GM23248 (cell line): ENCODE measurements around the gene MITF.
A peak's percentile ranks its signal among the peaks of the same experiment; 100 is the strongest.

Experiments
- EZH2 ChIP-seq: fragments of 200-600 bp; sonication (generic); IDR thresholded peaks from 2 replicates; pipeline ENCODE4 v1.6.1; 2018; ENCODE audit warnings: antibody characterized with exemption, mild to moderate bottlenecking; ENCODE audit not compliant: insufficient read depth, poor library complexity, severe bottlenecking
- EZH2phosphoT487 ChIP-seq: fragments of 200-600 bp; sonication (generic); IDR thresholded peaks from 2 replicates; pipeline ENCODE4 v1.6.1; 2018; ENCODE audit warnings: antibody characterized with exemption, moderate library complexity, mild to moderate bottlenecking, low read depth; ENCODE audit not compliant: insufficient read depth

- no peak for TF ChIP-seq EZH2
- TF ChIP-seq EZH2phosphoT487: 0 out of 2 replicates have a peak, but pooled peaks have one; percentile 41
Observed at GRCh38 chr3:69838217-69838616, 99.0 kb downstream of the MITF start.
